ENCODE measurements around the gene STIM1. TPM values are rescaled to one million over a fixed set of nuclear protein-coding genes. Genes with fewer than 3 reads are reported as not detected.
"Not testable (repeated sequence)": the region's sequence is repeated elsewhere in the genome, so short reads cannot be mapped to it uniquely, and the experiment has no call there.

Gene STIM1
- total RNA-seq: 49.6 TPM

DNA sequence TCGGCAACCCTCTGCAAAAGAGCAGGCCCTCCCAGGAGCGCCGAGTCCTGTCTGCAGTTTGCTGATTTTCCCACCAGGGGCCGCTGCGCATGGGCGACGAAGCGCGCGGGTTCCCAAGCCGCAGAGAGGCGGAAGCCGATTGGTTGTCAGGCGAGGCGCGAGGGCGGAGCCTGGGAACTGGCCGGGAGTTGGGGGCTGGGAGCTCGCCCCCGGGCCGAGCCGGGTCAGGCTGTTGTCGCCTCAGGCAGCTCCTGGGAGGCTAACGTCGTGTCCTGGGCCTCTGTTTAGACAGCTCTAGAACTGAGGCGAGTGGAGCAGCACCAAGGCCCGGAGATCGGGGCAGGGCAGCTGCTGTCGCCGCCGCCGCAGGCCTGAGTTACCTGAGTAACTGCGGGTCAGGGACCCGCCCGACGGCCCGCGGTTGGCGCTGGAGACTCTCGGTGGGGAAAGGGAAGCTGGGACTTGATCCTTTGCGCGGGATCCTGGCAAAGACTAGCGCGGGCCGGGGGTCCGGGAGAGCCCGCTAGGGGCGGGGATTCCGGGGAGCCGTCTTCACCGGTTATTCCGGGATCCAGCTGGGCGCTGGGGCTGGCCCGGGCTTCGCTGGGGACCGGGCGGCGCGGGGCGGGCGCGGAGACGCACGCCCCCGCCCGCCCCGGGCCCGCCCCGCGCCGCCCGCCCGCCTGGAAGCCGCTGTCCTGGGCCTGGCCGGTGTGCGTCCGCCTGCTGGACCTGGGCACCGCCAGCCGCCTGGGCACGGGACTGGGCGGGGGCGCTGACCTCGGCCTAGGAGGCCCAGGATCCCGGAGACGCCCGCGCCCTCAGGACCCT, at the start of gene STIM1:
TSS of gene STIM1 (plus strand) at position 688 of the 831 bp plus-strand sequence. CDS start 607 bp downstream, outside the sequence.
- intact Hi-C loops (cut with DNase I): loop anchor here (2.0 kb wide), 1 partner anchor 218 kb away; no protein-coding TSS in a partner anchor
- DNase-seq (ENCODE audit: low spot score) (peak; percentile 98), ATAC-seq (peak; percentile 97)

- DNase-seq (ENCODE audit: low spot score) (peak; percentile 84), ATAC-seq (peak; percentile 85)
- intact Hi-C loops (cut with DNase I): no loop called here
Observed at GRCh38 chr11:3807909-3808860, 47.3 kb upstream of the STIM1 start, which contains the start of gene PGAP2. Gene PGAP2, plus strand, starts transcription at chr11:3808560. Its CDS starts 2,700 bp downstream, at chr11:3811260.

DNA sequence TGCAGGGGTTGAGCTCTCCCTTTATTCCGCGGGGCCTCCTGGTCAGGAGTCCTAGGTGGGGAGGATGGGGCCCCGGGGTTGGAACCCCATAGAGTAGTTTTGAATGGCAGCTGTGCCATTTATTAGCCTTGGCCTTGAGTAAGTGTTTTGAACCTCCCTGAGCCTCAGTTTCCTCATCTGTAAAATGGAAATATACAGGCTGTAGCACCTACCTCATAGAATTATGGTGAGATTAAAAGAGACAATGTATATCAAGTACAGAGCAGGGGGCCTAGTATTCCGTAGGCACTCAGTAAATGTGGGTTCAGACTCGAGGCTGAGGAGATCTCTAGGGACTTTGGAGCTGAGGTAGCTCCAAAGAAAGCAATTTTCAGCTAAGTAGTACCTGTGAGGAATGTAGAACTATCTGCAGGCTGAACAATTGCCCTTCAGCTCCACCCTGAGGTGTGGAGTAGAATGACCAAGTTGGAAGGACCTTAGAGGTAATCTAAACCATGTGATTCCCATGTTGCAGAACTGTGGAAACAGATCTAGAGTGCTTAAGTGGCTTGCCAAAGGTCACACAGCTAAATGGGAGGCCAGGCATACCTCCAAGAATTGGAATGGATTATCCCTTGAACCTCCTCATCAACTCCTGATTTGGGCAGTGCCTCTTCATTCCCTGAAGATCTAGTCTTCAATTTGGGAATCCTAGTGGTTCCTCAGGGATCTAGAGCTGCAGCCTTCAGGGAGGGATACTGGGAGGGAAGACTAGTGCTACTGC, 46.4 kb upstream of the STIM1 start:
- intact Hi-C loops (cut with DNase I): no loop called here
- DNase-seq (ENCODE audit: low spot score): no peak
- peak; percentile 57 for ATAC-seq

- intact Hi-C loops (cut with DNase I): no loop called here
- DNase-seq (ENCODE audit: low spot score): no peak
- peak; percentile 4 for ATAC-seq
Observed at GRCh38 chr11:3809624-3809928, 45.9 kb upstream of the STIM1 start.

DNA sequence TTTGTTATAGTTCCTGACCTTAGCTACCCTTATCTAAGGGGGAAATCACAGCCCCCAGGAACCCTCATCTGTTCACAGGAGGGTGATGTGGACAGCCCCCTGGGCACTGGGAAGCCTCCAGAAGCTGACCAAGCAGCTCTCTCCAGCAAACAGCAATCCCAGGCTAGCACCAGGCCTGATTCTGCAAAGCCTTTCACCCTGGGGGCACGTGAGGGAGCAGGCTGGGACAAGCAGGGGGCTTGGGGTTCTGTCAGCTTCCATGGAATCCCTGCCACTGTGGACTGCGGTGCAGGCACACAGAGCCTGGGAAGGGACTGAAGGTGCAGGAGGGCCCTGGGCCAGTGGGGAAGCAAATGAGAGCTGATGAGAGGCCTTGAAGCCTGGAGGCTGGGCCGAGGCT, 45.0 kb upstream of the STIM1 start:
- DNase-seq (ENCODE audit: low spot score): no peak

DNA sequence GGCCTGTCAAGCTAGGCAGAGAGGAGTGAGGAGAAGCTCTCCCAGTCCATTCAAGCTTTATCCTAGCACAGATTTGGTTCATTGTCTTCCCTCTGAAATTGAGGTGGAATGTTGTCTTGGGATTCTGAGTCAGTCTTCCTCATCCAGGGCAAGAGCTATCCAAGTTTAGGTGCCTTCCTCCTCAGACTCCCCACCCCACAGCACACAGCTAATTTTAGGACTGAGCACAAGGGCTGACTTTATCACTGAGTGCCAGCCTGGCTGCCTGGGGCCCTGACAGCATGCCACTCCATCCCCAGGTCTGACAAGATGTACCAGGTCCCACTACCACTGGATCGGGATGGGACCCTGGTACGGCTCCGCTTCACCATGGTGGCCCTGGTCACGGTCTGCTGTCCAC, 44.5 kb upstream of the STIM1 start:
- intact Hi-C loops (cut with DNase I): no loop called here
- DNase-seq (ENCODE audit: low spot score): no peak
- no peak for ATAC-seq

More for the DNA sequence above, 45.0 kb upstream of the STIM1 start:
- intact Hi-C loops (cut with DNase I): no loop called here
- ATAC-seq: no peak

DNA sequence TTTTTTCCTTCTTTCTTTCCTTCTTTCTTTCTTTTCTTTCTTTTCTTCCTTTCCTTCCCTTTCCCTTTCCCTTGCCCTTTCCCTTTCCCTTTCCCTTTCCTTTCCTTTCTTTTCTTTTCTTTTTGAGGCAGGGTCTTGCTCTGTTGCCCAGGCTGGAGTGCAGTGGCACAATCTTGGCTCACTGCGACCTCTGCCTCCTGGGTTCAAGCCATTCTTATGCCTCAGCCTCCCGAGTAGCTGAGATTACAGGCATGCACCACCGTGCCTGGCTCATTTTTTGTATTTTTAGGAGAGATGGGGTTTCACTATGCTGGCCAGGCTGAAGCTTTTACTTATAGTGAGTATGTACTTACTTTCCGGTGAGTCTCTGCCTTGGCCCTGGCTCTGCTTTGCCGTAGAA, 40.6 kb upstream of the STIM1 start:
- DNase-seq (ENCODE audit: low spot score); intact Hi-C loops (cut with DNase I); ATAC-seq: not testable (repeated sequence)

- ATAC-seq (no peak), DNase-seq (ENCODE audit: low spot score) (no peak)
- intact Hi-C loops (cut with DNase I): no loop called here
Observed at GRCh38 chr11:3815845-3816244, 39.6 kb upstream of the STIM1 start.

DNA sequence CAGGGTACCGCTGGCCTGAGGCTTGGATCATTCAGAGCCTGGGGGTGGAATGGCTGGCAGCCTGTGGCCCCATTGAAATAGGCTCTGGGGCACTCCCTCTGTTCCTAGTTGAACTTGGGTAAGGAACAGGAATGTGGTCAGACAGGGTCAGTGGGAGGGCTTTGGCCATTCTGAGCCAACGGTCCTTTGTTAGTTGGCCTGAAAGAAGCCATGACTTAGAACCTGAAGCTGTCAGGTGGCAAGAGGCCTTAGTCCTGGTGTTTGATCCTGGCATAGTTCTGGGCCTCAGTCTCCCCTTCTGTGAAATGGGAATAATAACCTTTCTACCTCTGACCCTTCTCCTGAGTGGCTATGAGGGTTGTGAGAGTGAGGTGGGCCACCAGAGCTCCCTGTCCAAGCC, 38.8 kb upstream of the STIM1 start:
- no peak for DNase-seq (ENCODE audit: low spot score)
- no peak for ATAC-seq
- intact Hi-C loops (cut with DNase I): no loop called here

- ATAC-seq: peak; percentile 36
- DNase-seq (ENCODE audit: low spot score): no peak
- intact Hi-C loops (cut with DNase I): no loop called here
Observed at GRCh38 chr11:3817181-3817800, 38.2 kb upstream of the STIM1 start.

- ATAC-seq: no peak
- DNase-seq (ENCODE audit: low spot score): no peak
- intact Hi-C loops (cut with DNase I): no loop called here
Observed at GRCh38 chr11:3820971-3821370, 34.5 kb upstream of the STIM1 start.

GRCh38 chr11:3822312-3822711, 33.2 kb upstream of the STIM1 start:
- intact Hi-C loops (cut with DNase I): no loop called here
- DNase-seq (ENCODE audit: low spot score): no peak
- no peak for ATAC-seq

DNA sequence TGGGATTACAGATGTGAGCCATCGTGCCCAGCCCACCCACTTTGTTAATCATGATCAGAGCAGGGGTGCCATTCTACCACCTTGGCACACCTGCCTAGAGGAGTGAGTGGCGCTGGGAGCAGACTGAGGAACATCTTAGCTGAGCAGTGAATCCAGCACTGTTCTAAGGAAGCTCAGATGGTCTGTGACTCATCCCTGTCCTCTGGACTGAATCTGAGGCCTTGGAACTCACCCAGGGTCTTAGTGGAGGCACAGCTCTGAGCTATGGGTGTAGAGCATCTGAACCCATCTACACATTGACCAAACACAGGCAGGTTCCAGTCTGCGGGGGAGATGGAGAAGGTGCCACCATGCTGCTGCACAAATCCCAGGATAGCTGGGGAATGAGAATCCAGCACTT, 32.2 kb upstream of the STIM1 start:
- intact Hi-C loops (cut with DNase I): no loop called here
- no peak for ATAC-seq
- no peak for DNase-seq (ENCODE audit: low spot score)

DNA sequence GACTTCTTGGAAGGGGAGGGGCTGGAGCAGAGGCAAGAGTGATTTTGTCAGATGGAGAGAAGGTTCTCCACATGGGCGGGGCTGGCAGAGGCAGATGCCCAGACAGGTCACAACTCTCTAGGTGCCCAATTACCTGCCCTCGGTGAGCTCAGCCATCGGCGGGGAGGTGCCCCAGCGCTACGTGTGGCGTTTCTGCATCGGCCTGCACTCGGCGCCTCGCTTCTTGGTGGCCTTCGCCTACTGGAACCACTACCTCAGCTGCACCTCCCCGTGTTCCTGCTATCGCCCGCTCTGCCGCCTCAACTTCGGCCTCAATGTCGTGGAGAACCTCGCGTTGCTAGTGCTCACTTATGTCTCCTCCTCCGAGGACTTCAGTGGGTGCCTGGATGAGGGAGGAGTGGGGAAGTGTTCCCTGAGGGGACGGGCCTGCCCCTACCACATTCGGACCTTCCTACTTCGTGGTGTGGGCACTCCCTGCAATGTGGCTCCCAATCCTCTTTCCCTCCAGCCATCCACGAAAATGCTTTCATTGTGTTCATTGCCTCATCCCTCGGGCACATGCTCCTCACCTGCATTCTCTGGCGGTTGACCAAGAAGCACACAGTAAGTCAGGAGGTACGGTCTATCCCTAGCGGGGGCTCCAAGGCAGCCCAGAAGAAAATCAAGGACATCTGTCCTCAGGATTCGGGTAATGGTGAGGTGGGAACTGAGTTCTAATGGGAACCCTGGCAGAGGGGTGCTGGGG, 31.5 kb upstream of the STIM1 start:
- DNase-seq (ENCODE audit: low spot score) (no peak), ATAC-seq (no peak)
- intact Hi-C loops (cut with DNase I): no loop called here

DNA sequence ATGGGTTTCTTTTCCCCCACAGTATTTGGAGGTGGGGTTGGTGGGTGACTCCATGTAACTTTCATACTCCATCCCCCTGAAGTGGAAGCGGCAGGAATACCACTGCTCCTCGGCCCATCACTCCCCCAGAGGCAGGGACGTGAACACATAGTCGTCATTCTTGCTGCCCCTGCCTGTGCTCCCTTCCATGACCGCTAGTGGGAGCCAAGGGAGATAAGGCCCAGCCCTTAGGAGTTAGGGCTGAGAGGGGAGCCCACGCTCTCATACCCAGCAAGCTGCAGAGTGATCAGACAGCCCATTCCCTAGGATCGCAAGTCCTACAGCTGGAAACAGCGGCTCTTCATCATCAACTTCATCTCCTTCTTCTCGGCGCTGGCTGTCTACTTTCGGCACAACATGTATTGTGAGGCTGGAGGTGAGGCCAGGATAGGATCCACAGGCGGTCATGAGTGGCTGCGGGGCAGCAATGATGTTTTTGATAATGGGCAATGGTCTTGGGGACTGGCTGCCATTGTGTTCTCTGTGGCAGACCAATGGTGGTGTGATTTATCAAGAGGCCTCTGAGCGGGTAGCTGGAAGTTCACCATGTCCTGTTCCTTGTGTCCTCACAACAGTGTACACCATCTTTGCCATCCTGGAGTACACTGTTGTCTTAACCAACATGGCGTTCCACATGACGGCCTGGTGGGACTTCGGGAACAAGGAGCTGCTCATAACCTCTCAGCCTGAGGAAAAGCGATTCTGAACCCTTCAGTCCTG, 30.6 kb upstream of the STIM1 start:
- peak; percentile 39 for ATAC-seq
- DNase-seq (ENCODE audit: low spot score): peak; percentile 75
- intact Hi-C loops (cut with DNase I): no loop called here

DNA sequence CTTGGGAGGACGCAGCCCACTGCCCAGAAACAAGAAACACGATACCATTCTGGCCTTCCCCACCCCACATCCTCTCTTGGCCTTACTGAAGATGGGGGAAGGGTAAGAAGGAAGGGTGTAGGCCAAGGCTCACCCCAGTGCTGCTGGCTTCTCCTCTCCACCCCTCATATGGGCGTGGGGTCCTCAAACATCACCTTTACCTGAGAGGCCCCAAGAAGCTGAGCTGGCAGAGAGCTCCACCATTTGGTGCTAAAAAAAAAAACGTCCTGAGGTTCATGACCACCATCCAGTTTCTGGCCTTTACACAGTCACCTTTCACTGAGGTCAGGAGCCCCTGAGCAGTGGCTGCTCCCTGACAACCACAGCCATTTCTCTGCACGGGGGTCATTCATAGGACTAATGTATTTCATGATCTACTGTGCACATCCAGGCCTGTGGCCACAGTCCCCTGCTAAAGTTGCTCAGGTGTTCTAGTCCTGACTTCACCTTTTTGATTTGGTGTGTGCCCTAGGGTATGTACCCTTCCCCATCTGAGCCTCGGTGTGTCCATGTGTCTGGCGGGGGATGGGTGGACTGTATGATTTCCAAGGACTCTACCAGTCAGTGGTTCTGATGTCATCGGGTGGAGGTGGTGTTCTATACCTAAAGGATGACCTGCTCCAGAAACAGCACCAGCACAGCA, 29.9 kb upstream of the STIM1 start:
- ATAC-seq: no peak
- intact Hi-C loops (cut with DNase I): no loop called here
- DNase-seq (ENCODE audit: low spot score): no peak

- ATAC-seq (peak; percentile 23), DNase-seq (ENCODE audit: low spot score) (no peak)
- intact Hi-C loops (cut with DNase I): no loop called here
Observed at GRCh38 chr11:3826721-3827120, 28.7 kb upstream of the STIM1 start.

Measured in sciatic nerve (tissue), 2 donors.